ENCODE results near the gene SELPLG.
"Not testable (repeated sequence)": the region's sequence is repeated elsewhere in the genome, so short reads cannot be mapped to it uniquely, and the experiment has no call there.

Gene SELPLG

GRCh38 chr12:108638141-108638827, 4.6 kb upstream of the SELPLG start:
- peak; percentile 33 for DNase-seq (ENCODE audit: low spot score)

- DNase-seq (ENCODE audit: low spot score), result no peak
These were observed 3.7 kb upstream of the SELPLG start for GRCh38 chr12:108637222-108637971.

DNA sequence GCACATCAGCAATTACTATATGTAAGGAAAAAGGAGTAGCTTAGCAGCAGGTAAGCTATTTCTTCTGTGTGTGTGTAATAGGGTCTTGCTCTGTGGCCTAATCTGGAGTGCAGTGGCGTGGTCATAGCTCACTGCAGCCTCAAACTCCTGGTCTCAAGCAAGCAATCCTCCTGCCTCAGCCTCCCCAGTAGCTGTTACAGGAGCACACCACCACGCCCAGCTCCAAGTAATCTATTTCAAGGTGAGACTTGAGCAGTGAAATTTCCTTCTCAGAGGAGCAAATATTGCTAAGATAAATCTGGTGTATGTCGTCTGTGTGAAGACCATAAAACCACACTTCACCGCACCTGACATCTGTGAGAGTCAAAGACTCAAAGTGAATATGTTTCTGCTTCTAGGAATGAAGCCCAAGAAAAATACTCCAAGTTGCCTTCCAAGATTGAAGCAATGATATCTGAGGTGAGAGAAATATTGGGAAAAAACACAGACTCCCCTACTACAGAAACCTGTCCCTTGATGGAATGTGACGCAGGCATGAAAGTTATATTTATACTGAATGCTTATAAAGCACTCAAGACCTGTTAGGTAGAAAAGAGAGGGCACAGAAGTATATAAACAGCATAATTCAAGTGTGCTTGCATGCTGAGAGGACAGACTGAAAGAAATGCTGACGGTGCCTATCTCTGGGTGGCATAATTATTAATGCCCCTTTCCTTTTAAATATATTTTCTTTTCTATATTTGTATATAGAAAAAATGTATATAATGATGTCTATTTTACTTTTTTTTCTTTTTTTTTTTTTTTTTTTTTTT, 2.5 kb upstream of the SELPLG start:
- no peak for DNase-seq (ENCODE audit: low spot score)

- peak; percentile 12 for DNase-seq (ENCODE audit: low spot score)
These were observed 1.7 kb upstream of the SELPLG start for GRCh38 chr12:108635201-108635996.

GRCh38 chr12:108634341-108634751, 652 bp upstream of the SELPLG start:
- peak; percentile 7 for DNase-seq (ENCODE audit: low spot score)

GRCh38 chr12:108633081-108633533, 587 bp downstream of the SELPLG start:
- DNase-seq (ENCODE audit: low spot score), result no peak

DNA sequence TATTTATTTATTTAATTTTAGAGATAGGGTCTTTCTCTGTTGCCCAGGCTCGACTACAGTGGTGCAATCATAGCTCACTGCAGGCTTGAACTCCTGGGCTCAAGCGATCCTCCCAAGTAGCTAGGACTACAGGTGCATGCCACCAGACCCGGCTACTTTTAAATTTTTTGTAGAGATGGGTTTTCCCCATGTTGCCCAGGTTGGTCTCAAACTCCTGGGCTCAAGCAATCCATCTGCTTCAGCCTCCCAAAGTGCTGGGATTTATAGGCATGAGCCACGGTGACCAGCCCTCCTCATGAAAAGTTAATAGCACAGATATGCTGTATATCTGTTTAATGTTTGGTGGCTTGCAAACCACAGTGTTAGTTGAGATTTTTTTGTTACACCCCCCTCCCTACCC, 2.4 kb downstream of the SELPLG start:
- DNase-seq (ENCODE audit: low spot score), result not testable (repeated sequence)

- DNase-seq (ENCODE audit: low spot score), result peak; percentile 36
These were observed 3.0 kb downstream of the SELPLG start for GRCh38 chr12:108630481-108631207.

DNA sequence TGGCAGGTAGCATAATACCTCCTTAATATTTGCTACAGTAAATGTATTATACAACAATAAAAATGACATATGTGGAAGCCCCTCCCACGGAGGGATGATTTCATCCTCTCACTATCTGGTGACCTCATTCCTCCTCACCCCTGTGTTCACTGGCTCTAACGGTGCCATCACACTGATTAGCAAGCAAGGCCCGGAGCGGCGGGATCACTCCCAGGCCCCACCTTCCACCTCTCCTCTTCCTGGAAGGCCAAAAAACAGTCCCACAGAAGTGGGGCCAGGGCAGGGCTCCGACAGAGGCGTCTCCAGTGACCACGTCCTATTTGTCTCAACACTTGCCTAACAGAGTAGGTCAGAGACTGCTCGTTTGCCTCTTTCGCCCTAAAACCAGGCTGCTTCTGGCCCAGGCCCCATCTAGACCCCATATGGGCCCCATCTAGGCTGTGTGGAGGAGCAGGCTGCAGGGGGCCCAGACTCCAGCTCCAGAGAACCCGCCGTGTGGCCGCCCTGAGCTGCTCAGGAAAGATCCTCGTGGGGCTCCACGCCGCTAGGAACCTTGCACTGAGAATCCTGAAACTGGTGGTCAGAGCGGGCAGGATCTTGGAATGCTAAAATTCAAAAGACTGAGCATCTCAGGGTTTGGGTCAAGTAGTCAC, 3.7 kb downstream of the SELPLG start:
- peak; percentile 22 for DNase-seq (ENCODE audit: low spot score)

GRCh38 chr12:108629151-108629550, 4.5 kb downstream of the SELPLG start:
- no peak for DNase-seq (ENCODE audit: low spot score)

GRCh38 chr12:108627134-108627920, 6.4 kb downstream of the SELPLG start:
- no peak for DNase-seq (ENCODE audit: low spot score)

GRCh38 chr12:108625228-108625627, 8.5 kb downstream of the SELPLG start:
- no peak for DNase-seq (ENCODE audit: low spot score)

DNA sequence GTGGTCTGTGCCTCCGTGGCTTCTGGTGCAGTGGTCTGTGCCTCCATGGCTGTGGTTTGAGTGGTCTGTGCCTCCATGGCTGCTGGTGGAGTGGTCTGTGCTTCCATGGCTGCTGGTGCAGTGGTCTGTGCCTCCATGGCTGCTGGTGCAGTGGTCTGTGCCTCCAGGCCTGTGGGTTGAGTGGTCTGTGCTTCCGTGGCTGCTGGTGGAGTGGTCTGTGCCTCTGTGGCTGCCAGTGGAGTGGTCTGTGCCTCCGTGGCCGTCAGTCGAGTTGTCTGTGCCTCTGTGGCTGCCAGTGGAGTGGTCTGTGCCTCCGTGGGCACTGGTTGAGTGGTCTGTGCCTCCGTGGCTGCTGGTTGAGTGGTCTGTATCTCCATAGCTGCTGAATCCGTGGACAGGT, 10.1 kb downstream of the SELPLG start:
- no peak for DNase-seq (ENCODE audit: low spot score)

DNA sequence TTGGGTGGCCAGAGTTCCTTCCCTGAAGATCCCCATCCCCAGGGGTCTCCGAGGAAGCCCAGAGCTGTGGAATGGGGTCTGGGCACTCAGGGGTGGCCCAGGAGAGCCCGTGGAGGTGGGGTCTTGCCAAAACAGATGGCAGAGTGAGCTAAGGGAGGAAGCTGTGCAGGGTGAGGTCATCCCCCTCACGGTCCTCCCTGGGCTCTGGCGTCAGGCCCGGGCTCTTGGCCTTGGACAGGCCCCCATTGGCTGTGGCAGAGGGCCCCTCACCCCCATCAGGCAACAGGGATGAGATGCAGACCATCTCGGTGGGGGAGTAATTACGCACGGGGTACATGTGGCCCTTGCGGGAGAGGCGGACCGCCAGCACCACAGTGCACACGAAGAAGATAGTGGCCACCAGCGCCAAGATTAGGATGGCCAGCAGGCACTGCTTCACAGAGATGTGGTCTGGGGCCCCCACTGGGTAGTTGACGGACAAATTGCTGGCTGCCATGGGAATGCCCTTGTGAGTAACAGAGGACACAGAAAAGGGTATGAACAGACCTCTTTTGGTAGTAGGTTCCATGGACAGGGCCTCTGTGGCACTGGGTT, 10.7 kb downstream of the SELPLG start:
- DNase-seq (ENCODE audit: low spot score), result no peak

DNA sequence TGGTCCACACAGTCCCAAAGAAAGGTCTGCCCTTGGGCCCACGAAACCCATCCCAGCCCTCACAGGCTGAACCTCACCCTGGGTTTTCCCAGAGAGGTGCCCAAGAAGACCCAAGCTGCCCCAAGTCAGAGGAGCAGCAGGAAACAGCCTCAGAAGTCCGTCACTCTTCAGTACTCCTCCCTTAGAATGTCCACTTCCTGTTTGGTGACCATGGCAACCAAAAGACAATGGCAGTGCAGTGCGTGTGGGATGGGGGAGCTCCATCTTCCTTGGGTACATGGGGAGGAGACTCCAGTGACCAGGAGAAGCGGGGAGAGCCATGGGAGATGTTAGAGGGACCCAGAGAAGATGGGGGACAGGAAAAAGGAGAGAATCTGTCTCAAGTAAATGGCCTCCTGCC, 11.3 kb downstream of the SELPLG start:
- no peak for DNase-seq (ENCODE audit: low spot score)

DNA sequence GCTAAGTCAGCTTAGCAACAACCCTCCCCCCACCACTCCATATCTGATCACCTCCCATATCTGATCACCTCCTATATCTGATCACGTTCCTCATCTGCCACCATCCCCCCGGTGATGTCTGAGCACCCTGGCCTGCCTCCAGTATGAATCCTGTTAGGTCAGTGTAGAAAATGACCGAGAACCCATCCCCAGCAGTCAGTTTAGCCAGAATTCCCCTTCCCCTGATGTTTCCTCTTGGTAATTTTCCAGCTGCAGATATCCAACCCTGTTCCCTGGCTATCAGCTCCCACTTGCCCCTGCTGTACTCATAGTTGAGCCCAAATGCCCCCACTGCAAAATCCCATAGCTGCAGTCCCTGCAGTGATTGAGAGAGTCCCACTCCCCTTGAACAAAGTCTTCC, 12.5 kb downstream of the SELPLG start:
- no peak for DNase-seq (ENCODE audit: low spot score)

DNA sequence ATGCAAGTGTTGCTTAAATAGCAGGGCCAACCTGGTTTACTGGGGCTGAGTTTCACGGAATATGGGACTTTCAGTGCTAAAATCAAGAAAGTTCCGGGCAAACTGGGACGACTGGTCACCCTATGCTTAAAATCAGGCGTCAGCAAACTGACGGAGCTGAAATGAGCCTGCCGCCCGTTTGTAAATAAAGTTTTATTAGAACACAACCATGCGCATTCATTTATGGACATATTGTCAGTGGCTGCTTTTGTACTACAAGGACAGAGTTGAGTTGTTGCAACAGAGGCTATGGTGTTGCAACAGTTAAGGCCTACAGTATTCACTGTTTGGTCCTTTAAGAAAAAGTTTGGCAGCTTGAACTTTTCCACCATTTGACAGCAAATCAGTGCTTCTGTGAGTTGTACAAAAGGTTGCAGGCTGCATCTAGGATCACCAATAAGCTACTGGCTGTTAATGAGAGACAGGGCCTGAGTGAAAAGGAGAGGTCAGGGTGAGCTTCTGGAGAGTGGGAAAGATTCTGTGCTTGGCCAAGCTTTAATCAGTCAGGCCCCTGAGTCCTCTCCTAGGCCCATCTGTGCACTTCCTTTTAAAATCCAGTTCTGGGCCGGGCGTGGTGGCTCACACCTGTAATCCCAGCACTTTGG, 13.3 kb downstream of the SELPLG start:
- DNase-seq (ENCODE audit: low spot score), result no peak

DNA sequence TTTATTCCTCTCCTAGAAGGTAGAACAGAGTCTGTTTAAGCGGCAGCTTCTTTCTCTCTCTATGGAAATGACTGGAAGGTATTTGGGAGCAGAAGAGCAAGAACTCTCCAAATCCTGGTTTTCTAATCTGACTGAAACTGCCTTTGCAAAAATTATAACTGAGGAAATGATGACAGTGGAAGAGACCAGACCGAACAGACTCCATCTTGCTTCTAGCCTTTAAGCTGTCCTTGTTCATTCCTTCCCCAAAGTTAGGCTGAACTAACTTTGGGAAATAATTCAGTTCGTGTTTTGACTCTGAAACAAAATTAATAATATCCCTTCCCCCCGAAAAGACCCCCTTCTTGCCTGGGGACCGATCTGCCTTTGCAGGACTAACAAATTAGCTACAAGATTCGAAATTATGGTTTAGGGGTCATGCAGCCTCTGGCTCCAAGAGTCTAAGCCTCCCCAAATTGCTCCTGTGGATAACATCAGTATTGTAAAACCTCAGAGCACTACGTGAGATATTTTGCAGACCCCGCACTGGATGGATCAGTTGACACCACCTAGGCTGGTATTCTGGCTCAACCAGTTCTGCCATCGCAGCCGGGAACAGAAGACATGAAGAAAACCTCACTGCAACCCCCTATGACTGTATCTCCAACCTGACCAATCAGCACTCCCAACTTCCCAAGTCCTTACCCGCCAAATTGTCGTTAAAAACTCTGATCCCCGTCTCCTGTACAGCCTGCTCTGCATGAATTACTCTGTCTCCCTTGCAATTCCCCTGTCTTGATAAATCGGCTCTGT, 14.1 kb downstream of the SELPLG start:
- DNase-seq (ENCODE audit: low spot score), result no peak
